Adrenal gland (tissue), 12 donors: ENCODE data around the gene NUFIP1. TPM values are rescaled to one million over a fixed set of nuclear protein-coding genes. Genes with fewer than 3 reads are reported as not detected.
A peak's percentile ranks its signal among the peaks of the same experiment; 100 is the strongest.

Source experiments
- DNase-seq, 7 donors: peaks; one replicate each; pipeline ENCODE4 v3.0.0-alpha.2; 2019 to 2020
- H3K27ac ChIP-seq, 5 donors: fragments of 200-600 bp; sonication (generic) in 4 of 5; 1 replicate in 3 of 5; 2 replicates in 2 of 5; pipeline versions ENCODE4 v1.5.1 to v1.8.0; 2016 to 2020; ENCODE audit warnings: mild to moderate bottlenecking in 1 of 5
- H3K27me3 ChIP-seq: fragments of 200-600 bp; 2 replicates; pipeline ENCODE4 v1.8.0; 2021
- H3K36me3 ChIP-seq, 2 donors: fragments of 200-600 bp; replicated peaks in 1 of 2; 1 replicate in 1 of 2; 2 replicates in 1 of 2; pipeline versions ENCODE4 v1.5.1 to v1.8.0; 2018 to 2022
- H3K4me1 ChIP-seq, 2 donors: fragments of 200-600 bp; replicated peaks in 1 of 2; 1 replicate in 1 of 2; 2 replicates in 1 of 2; pipeline versions ENCODE4 v1.5.1 to v1.8.0; 2018 to 2021
- H3K4me3 ChIP-seq, 4 donors: fragments of 200-600 bp; sonication (generic) in 3 of 4; one replicate each; pipeline ENCODE4 v1.5.1; 2016 to 2018
- H3K9me3 ChIP-seq, 3 donors: fragments of 200-600 bp; sonication (generic) in 1 of 3; replicated peaks in 1 of 3; 1 replicate in 2 of 3; 2 replicates in 1 of 3; pipeline versions ENCODE4 v1.5.1 to v1.8.0; 2016 to 2021
- POLR2A ChIP-seq, 2 donors: fragments of 450-650 bp; IDR thresholded peaks; one replicate each; pipeline ENCODE4 v1.6.1; 2017; ENCODE audit warnings: antibody characterized with exemption in 2 of 2, mild to moderate bottlenecking in 2 of 2, moderate library complexity in 1 of 2
- WGBS, 4 donors: extraction: QIAGEN DNeasy Blood & Tissue Kit in 2 of 4; methylation state at CpG; one replicate each; pipeline versions ENCODE4 v1.1.5 to v1.1.7; 2013 to 2017; 5-methylcytosine and 5-hydroxymethylcytosine counted together
- intact Hi-C, 2 donors: fragments of 100-400 bp; cut with DNase I; formaldehyde crosslinking; loops; one replicate each; pipeline versions ENCODE4 v1.14.1 to v1.15.0; 2022 to 2023
- polyA plus RNA-seq, 3 donors: library from polyadenylated mRNA; stranded (reverse); fragments of 200-250 nt in 2 of 3; fragments of 350-450 nt in 1 of 3; fragmentation: Illumina TruSeq in 1 of 3; extraction: RNeasy Lipid Tissue Mini Kit (QIAGEN cat#74804) in 1 of 3; gene quantifications; one replicate each; pipeline ENCODE4 v1.2.3, GENCODE V29; 2013 to 2014
- total RNA-seq, 9 donors: library from RNA; depleted of rRNA in 4 of 9; stranded (reverse); fragments of >200 nt in 4 of 9; fragments of 120-200 nt in 1 of 9; fragmentation: NEBNext Ultra II Directional in 1 of 9; extraction: Animal tissue kit (Norgen Biotek cat#: 25700) in 1 of 9; gene quantifications; one replicate each; pipeline versions ENCODE4 v1.1.0 to v1.2.4, GENCODE V29; 2013 to 2023
- TF ChIP-seq, protein P1 (sequence below), 6 experiments: fragments of 450-650 bp in 4 of 6; fragments of 200-600 bp in 2 of 6; sonication (generic) in 1 of 6; IDR thresholded peaks; 1 replicate in 5 of 6; 2 replicates in 1 of 6; pipeline versions ENCODE4 v1.5.1 to v1.8.0; 2016 to 2021; ENCODE audit warnings: antibody characterized with exemption in 6 of 6, mild to moderate bottlenecking in 2 of 6, moderate library complexity in 1 of 6
- donor health status: healthy with polysubstance abuse.
- donor health status: Bipolar disorder and iron deficiency.
- donor health status: DM: yes; HTN: yes; CAD: no.
- donor health status: DM: no; HTN: no; CAD: no.
- donor health status: DM: no; HTN: no; CAD: no.
- donor health status: DM: yes; HTN: yes; CAD: no.

The NUFIP1 gene
- total and polyA plus RNA-seq, 12 donors: 0.79 to 9.3 (median 4.1) TPM

GRCh38 chr13:44906713-44907112, 82.6 kb downstream of the NUFIP1 start:
- 24 to 32% (median 30%) methylated on average over 6 of the region's 6 CpGs for WGBS, 4 donors
- peak in 6 of 7 donors; percentile 51 to 75 (median 62) for DNase-seq

DNA sequence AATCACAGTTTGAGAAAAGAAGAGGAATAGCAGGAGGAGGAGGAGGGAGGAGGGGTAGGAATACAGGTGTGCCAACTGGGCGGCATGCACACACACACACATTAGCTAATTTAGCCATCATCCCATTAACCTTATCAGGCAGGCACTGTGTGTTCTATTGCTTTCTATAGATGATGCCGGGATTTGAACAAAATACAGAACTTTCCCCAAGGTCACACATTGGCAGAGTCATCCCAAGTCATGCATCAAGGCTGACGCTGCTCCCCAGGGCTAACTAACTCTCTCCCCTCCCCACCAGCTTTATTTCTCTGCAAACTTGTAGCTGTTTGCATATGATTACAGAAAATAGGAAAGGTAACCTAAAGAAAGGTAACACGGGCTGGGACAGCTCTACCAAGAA, 83.0 kb downstream of the NUFIP1 start:
- Histone ChIP-seq H3K27me3 (no peaks in the 10 kb centered on the region), H3K9me3 (no peaks in the 10 kb centered on the region), H3K4me1 (peaks cover 17 to 42% of the 10 kb centered on the region in 2 donors), H3K27ac (peak overlapping the region; percentile 34 to 84 (median 80)), H3K36me3 (no peaks in the 10 kb centered on the region), H3K4me3 (no peak overlapping the region)
- DNase-seq: peak in 3 of 7 donors; percentile 36 to 55 (median 45)
- intact Hi-C loops: no loop called here
- 32 to 42% (median 35%) methylated on average over 4 of the region's 4 CpGs for WGBS, 4 donors
- no peak for TF ChIP-seq POLR2A (IDR thresholded peaks at IDR 0.05)
- TF ChIP-seq, protein P1, sequence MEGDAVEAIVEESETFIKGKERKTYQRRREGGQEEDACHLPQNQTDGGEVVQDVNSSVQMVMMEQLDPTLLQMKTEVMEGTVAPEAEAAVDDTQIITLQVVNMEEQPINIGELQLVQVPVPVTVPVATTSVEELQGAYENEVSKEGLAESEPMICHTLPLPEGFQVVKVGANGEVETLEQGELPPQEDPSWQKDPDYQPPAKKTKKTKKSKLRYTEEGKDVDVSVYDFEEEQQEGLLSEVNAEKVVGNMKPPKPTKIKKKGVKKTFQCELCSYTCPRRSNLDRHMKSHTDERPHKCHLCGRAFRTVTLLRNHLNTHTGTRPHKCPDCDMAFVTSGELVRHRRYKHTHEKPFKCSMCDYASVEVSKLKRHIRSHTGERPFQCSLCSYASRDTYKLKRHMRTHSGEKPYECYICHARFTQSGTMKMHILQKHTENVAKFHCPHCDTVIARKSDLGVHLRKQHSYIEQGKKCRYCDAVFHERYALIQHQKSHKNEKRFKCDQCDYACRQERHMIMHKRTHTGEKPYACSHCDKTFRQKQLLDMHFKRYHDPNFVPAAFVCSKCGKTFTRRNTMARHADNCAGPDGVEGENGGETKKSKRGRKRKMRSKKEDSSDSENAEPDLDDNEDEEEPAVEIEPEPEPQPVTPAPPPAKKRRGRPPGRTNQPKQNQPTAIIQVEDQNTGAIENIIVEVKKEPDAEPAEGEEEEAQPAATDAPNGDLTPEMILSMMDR (IDR thresholded peaks at IDR 0.05): no peak

More at GRCh38 chr13:44906713-44907112, 82.6 kb downstream of the NUFIP1 start:
- peak in 1 of 2 donors; percentile 22 for TF ChIP-seq POLR2A (IDR thresholded peaks at IDR 0.05)
- TF ChIP-seq, protein P1 (IDR thresholded peaks at IDR 0.05): no peak
- H3K27ac ChIP-seq: peak overlapping the region; percentile 34 to 84 (median 80)
- H3K36me3 ChIP-seq: no peaks in the 10 kb centered on the region
- H3K4me1 ChIP-seq: peaks cover 17 to 42% of the 10 kb centered on the region in 2 donors
- intact Hi-C loops: no loop called here
- H3K4me3 ChIP-seq: no peak overlapping the region
- no peaks in the 10 kb centered on the region for H3K9me3 ChIP-seq
- H3K27me3 ChIP-seq: no peaks in the 10 kb centered on the region

DNA sequence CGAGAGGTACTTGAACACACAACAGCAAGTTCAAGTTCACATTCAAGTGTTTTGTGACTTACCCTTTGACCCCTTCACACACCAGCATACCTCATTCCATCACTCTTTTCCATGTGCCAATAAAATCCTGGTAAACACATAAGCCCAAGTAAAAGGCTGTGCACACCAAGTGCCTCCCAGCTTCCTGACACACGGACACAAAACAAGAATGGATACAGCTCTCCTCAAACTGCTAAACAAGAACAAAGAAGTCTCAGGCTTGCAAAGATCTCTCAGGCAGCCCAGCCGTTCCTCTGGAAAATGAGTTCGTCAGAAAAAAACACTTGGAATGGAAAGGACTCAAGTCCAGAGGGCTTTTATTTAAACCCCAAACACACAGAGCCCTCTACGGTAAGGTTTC, 83.7 kb downstream of the NUFIP1 start:
- DNase-seq: no peak
- WGBS, 4 donors: 76 to 86% (median 82%) methylated on average over 5 of the region's 5 CpGs
- Histone ChIP-seq H3K4me3 (no peak overlapping the region), H3K9me3 (no peaks in the 10 kb centered on the region), H3K27me3 (no peaks in the 10 kb centered on the region), H3K36me3 (no peaks in the 10 kb centered on the region), H3K27ac (peak overlapping the region in 3 of 5 donors; percentile 80 to 84 (median 83)), H3K4me1 (peaks cover 17 to 42% of the 10 kb centered on the region in 2 donors)
- TF ChIP-seq, protein P1 (IDR thresholded peaks at IDR 0.05): no peak
- no peak for TF ChIP-seq POLR2A (IDR thresholded peaks at IDR 0.05)
- intact Hi-C loops: no loop called here

GRCh38 chr13:44904967-44905366, 84.3 kb downstream of the NUFIP1 start:
- Histone ChIP-seq H3K27ac (peak overlapping the region in 2 of 5 donors; percentile 83 to 84), H3K4me1 (peaks cover 17 to 42% of the 10 kb centered on the region in 2 donors), H3K4me3 (no peak overlapping the region), H3K36me3 (no peaks in the 10 kb centered on the region), H3K27me3 (no peaks in the 10 kb centered on the region), H3K9me3 (no peaks in the 10 kb centered on the region)
- TF ChIP-seq POLR2A (IDR thresholded peaks at IDR 0.05): no peak
- TF ChIP-seq, protein P1 (IDR thresholded peaks at IDR 0.05): no peak
- 53 to 72% (median 62%) methylated on average over 5 of the region's 5 CpGs for WGBS, 4 donors
- intact Hi-C loops: no loop called here
- DNase-seq: peak in 6 of 7 donors; percentile 32 to 72 (median 41)
